GM12878 (cell line): Measurements from ENCODE around the gene JPH4. TPM values are rescaled to one million over a fixed set of nuclear protein-coding genes. Genes with fewer than 3 reads are reported as not detected.

Experiments used
- ATAC-seq: fragments of 200-7000 bp; cut with Tn5 transposase; 3 replicates; pipeline ENCODE4 v1.9.1; 2020; ENCODE audit warnings: mild to moderate bottlenecking, moderate library complexity
- BruUV-seq: library from RNA; stranded (reverse); fragments of 400-500 nt; replicated peaks from 2 replicates; lab custom pipeline; 2021; lab: Mats Ljungman, UMichigan
- CTCF ChIA-PET: fragments of 300-600 bp; sonication (Branson Sonifier 250); formaldehyde crosslinking; extraction: SDS; loops from one replicate; lab custom pipeline; 2021; ENCODE audit warnings: inconsistent platforms; lab: Yijun Ruan, JAX
- POLR2A ChIA-PET: fragments of 350-600 bp; formaldehyde crosslinking; extraction: SDS; loops from one replicate; lab custom pipeline; 2021; ENCODE audit warnings: inconsistent platforms; lab: Charles Lee
- RAD21 ChIA-PET: fragments of 300-600 bp; sonication (Branson Sonifier 250); formaldehyde crosslinking; loops from one replicate; lab custom pipeline; 2023; ENCODE audit warnings: antibody characterized with exemption; ENCODE audit not compliant: unreplicated experiment; lab: Charles Lee
- SMC1A ChIA-PET: fragments of 300-600 bp; sonication (Branson Sonifier 250); formaldehyde crosslinking; loops from one replicate; lab custom pipeline; 2023; ENCODE audit not compliant: unreplicated experiment, uncharacterized antibody; lab: Charles Lee
- DNase-seq: peaks from one replicate; pipeline ENCODE4 v3.0.0-alpha.2; 2011; ENCODE audit warnings: low read depth, low spot score
- FAIRE-seq: peaks from 3 replicates; lab custom pipeline; 2011; peaks lifted over from hg19 to GRCh38; lab: Jason Lieb, UNC
- H2AFZ ChIP-seq: 2 replicates; pipeline ENCODE4 v1.6.0; 2011; ENCODE audit warnings: low read depth, low read length, control low read depth; ENCODE audit not compliant: control insufficient read depth
- H3K27ac ChIP-seq: 2 replicates; pipeline ENCODE4 v1.5.1; 2011; ENCODE audit warnings: control low read depth; ENCODE audit not compliant: control insufficient read depth, insufficient read depth
- H3K27me3 ChIP-seq, 2 experiments: replicated peaks in 1 of 2; 2 replicates each; pipeline versions ENCODE4 v1.6.0 to v1.6.1; 2011; ENCODE audit warnings: low read length in 1 of 2; ENCODE audit not compliant: control insufficient read depth in 2 of 2, insufficient read depth in 2 of 2
- H3K36me3 ChIP-seq, 2 experiments: 2 replicates each; pipeline ENCODE4 v1.5.1; 2011; ENCODE audit warnings: low read length in 1 of 2; ENCODE audit not compliant: control insufficient read depth in 2 of 2, insufficient read depth in 2 of 2
- H3K4me1 ChIP-seq: 2 replicates; pipeline ENCODE4 v1.6.1; 2011; ENCODE audit warnings: mild to moderate bottlenecking, low read length, moderate library complexity, mixed read lengths; ENCODE audit not compliant: control insufficient read depth, insufficient read depth
- H3K4me2 ChIP-seq: 2 replicates; pipeline ENCODE4 v1.6.0; 2011; ENCODE audit warnings: control low read depth; ENCODE audit not compliant: control insufficient read depth, insufficient read depth
- H3K4me3 ChIP-seq: fragments of 200-600 bp; sonication (generic); 2 replicates; pipeline ENCODE4 v1.5.1; 2016
- H3K79me2 ChIP-seq: 2 replicates; pipeline ENCODE4 v1.6.0; 2011; ENCODE audit warnings: low read length; ENCODE audit not compliant: control insufficient read depth, insufficient read depth
- H3K9ac ChIP-seq: 2 replicates; pipeline ENCODE4 v1.8.0; 2011; ENCODE audit warnings: low read length, control low read depth, mixed read lengths; ENCODE audit not compliant: control insufficient read depth, insufficient read depth
- H3K9me3 ChIP-seq: replicated peaks from 3 replicates; pipeline ENCODE4 v1.5.1; 2011; ENCODE audit warnings: mild to moderate bottlenecking, low read length; ENCODE audit not compliant: control insufficient read depth, insufficient read depth
- H4K20me1 ChIP-seq: 2 replicates; pipeline ENCODE4 v1.6.0; 2011; ENCODE audit not compliant: control insufficient read depth, insufficient read depth
- GATAD2B ChIP-seq: fragments of 450-650 bp; conservative IDR thresholded peaks from 2 replicates; pipeline ENCODE4 v1.6.1; 2017; ENCODE audit warnings: low read depth, mild to moderate bottlenecking, moderate library complexity
- IRF4 ChIP-seq: IDR thresholded peaks from 2 replicates; pipeline ENCODE4 v1.6.1; 2011; ENCODE audit warnings: low read depth, low read length
- RELA ChIP-seq: fragments of 450-650 bp; IDR thresholded peaks from 2 replicates; pipeline ENCODE4 v1.8.0; 2014; ENCODE audit warnings: borderline replicate concordance; ENCODE audit not compliant: partially characterized antibody
- SMC3 ChIP-seq: IDR thresholded peaks from 2 replicates; pipeline ENCODE4 v1.6.1; 2011; ENCODE audit warnings: low read length, improper control_type of control experiment, borderline replicate concordance
- SUPT20H ChIP-seq: IDR thresholded peaks from 2 replicates; pipeline ENCODE4 v1.6.1; 2011; ENCODE audit warnings: low read depth, mild to moderate bottlenecking, low read length, moderate library complexity, borderline replicate concordance; ENCODE audit not compliant: control insufficient read depth
- ZZZ3 ChIP-seq: IDR thresholded peaks from 2 replicates; pipeline ENCODE4 v1.6.1; 2011; ENCODE audit warnings: low read depth; ENCODE audit not compliant: control insufficient read depth, insufficient read length
- WGBS: methylation state at CpG from one replicate; pipeline ENCODE4 v1.1.6; 2016; ENCODE audit warnings: low lambda C conversion rate; ENCODE audit not compliant: insufficient replicate concordance, insufficient coverage; ENCODE audit errors: missing lambda C conversion rate; 5-methylcytosine and 5-hydroxymethylcytosine counted together
- in situ Hi-C: fragments of 300-500 bp; cut with MboI; formaldehyde crosslinking; loops from 9 replicates; pipeline ENCODE4 v1.14.3; 2018; ENCODE audit warnings: mixed read lengths
- intact Hi-C: fragments of 100-400 bp; cut with micrococcal nuclease; formaldehyde crosslinking; loops from one replicate; pipeline ENCODE4 v1.14.2; 2022; ENCODE audit not compliant: unreplicated experiment
- polyA plus RNA-seq, 11 experiments: library from polyadenylated mRNA; depleted of rRNA in 4 of 11; unstranded in 6 of 11; stranded (reverse) in 5 of 11; fragments of >200 nt; fragmentation: Nextera tagmentation in 4 of 11; fragmentation: Illumina TruSeq in 1 of 11; extraction: Ambion mirVana in 4 of 11; extraction: Trizol in 1 of 11; gene quantifications; 1 replicate in 1 of 11; 2 replicates in 10 of 11; pipeline versions ENCODE4 v1.2.1 to v1.2.3, GENCODE V29; 2011 to 2016; ENCODE audit warnings: inconsistent platforms in 2 of 11, missing spikeins in 2 of 11, low read depth in 1 of 11
- total RNA-seq, 4 experiments: library from RNA; depleted of rRNA in 3 of 4; stranded (reverse); fragments of >200 nt in 3 of 4; fragmentation: Illumina TruSeq in 1 of 4; extraction: Trizol in 1 of 4; gene quantifications; 2 replicates each; pipeline versions ENCODE4 v1.2.1 to v1.2.3, GENCODE V29; 2013 to 2021
- TF ChIP-seq, protein P1 (sequence below): IDR thresholded peaks from 2 replicates; pipeline ENCODE4 v1.6.1; 2012; ENCODE audit warnings: low read length, inconsistent platforms
- TF ChIP-seq, protein P2 (sequence below), 3 experiments: IDR thresholded peaks in 2 of 3; conservative IDR thresholded peaks in 1 of 3; 2 replicates each; pipeline ENCODE4 v1.5.1; 2011; ENCODE audit warnings: low read depth in 3 of 3, low read length in 3 of 3, mild to moderate bottlenecking in 3 of 3, control low read depth in 2 of 3, moderate library complexity in 2 of 3, inconsistent platforms in 1 of 3, mixed read lengths in 1 of 3; ENCODE audit not compliant: control insufficient read depth in 2 of 3, insufficient read depth in 1 of 3; ENCODE audit errors: extremely low read depth in 1 of 3
- TF ChIP-seq, protein P3 (sequence below): fragments of 450-650 bp; formaldehyde crosslinking; IDR thresholded peaks from 2 replicates; pipeline ENCODE4 v1.4.0; 2020; ENCODE audit warnings: mild to moderate bottlenecking, moderate library complexity
- TF ChIP-seq, protein P4 (sequence below): fragments of 450-650 bp; IDR thresholded peaks from 2 replicates; pipeline ENCODE4 v1.6.1; 2017; ENCODE audit warnings: borderline replicate concordance

JPH4 gene
- total and polyA plus RNA-seq, 10 of the 15 experiments (the other 5 are each of a cell fraction or from before 2014, with no cell fraction given), result 0.48 to 10.3 (median 3.8) TPM

DNA sequence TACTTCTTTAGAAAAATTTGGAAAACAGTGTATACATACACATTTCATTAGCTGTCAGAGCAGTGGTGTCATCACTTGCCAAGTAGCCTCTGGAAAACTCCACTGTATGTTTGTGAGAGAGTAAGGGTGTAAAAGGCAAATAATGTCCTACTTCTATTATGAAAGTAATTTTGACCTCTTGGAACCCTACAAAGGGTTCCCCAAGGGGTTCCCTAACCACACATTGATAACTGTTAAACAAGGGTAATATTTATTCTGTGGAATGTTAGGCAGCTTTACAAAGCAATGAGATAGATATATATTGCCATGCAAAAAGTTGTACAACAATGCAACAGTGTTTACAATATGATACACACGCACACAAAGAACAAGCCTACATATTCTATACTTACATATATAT lies 38.9 kb upstream of the JPH4 start:
- DNase-seq, result no peak
- ChIA-PET RAD21 (interaction anchor here (1.4 kb wide), 1 partner anchor 28 kb away, joined by 4 read pairs; no protein-coding TSS in a partner anchor), SMC1A (interaction anchor here (1.3 kb wide), 1 partner anchor 12 kb away, joined by 4 read pairs; no protein-coding TSS in a partner anchor), POLR2A (no interaction called here), CTCF (interaction anchor here (2.8 kb wide), 1 partner anchor 15 kb away, joined by 15 read pairs; no protein-coding TSS in a partner anchor)
- H4K20me1 ChIP-seq, result no peaks in the 10 kb centered on the region
- TF ChIP-seq, protein P1, sequence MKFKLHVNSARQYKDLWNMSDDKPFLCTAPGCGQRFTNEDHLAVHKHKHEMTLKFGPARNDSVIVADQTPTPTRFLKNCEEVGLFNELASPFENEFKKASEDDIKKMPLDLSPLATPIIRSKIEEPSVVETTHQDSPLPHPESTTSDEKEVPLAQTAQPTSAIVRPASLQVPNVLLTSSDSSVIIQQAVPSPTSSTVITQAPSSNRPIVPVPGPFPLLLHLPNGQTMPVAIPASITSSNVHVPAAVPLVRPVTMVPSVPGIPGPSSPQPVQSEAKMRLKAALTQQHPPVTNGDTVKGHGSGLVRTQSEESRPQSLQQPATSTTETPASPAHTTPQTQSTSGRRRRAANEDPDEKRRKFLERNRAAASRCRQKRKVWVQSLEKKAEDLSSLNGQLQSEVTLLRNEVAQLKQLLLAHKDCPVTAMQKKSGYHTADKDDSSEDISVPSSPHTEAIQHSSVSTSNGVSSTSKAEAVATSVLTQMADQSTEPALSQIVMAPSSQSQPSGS, result no peak
- no peak for TF ChIP-seq RELA
- no peak for TF ChIP-seq GATAD2B
- no peak for TF ChIP-seq IRF4
- TF ChIP-seq, protein P2, sequence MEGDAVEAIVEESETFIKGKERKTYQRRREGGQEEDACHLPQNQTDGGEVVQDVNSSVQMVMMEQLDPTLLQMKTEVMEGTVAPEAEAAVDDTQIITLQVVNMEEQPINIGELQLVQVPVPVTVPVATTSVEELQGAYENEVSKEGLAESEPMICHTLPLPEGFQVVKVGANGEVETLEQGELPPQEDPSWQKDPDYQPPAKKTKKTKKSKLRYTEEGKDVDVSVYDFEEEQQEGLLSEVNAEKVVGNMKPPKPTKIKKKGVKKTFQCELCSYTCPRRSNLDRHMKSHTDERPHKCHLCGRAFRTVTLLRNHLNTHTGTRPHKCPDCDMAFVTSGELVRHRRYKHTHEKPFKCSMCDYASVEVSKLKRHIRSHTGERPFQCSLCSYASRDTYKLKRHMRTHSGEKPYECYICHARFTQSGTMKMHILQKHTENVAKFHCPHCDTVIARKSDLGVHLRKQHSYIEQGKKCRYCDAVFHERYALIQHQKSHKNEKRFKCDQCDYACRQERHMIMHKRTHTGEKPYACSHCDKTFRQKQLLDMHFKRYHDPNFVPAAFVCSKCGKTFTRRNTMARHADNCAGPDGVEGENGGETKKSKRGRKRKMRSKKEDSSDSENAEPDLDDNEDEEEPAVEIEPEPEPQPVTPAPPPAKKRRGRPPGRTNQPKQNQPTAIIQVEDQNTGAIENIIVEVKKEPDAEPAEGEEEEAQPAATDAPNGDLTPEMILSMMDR (IDR thresholded peaks at IDR 0.05 in 2 of 3, conservative IDR thresholded peaks at IDR 0.05 in 1 of 3; ENCODE audit: control insufficient read depth in 2 of 3, extremely low read depth in 1 of 3, insufficient read depth in 1 of 3, low read depth in 3 of 3, low read length in 3 of 3), result no peak
- TF ChIP-seq, protein P3, sequence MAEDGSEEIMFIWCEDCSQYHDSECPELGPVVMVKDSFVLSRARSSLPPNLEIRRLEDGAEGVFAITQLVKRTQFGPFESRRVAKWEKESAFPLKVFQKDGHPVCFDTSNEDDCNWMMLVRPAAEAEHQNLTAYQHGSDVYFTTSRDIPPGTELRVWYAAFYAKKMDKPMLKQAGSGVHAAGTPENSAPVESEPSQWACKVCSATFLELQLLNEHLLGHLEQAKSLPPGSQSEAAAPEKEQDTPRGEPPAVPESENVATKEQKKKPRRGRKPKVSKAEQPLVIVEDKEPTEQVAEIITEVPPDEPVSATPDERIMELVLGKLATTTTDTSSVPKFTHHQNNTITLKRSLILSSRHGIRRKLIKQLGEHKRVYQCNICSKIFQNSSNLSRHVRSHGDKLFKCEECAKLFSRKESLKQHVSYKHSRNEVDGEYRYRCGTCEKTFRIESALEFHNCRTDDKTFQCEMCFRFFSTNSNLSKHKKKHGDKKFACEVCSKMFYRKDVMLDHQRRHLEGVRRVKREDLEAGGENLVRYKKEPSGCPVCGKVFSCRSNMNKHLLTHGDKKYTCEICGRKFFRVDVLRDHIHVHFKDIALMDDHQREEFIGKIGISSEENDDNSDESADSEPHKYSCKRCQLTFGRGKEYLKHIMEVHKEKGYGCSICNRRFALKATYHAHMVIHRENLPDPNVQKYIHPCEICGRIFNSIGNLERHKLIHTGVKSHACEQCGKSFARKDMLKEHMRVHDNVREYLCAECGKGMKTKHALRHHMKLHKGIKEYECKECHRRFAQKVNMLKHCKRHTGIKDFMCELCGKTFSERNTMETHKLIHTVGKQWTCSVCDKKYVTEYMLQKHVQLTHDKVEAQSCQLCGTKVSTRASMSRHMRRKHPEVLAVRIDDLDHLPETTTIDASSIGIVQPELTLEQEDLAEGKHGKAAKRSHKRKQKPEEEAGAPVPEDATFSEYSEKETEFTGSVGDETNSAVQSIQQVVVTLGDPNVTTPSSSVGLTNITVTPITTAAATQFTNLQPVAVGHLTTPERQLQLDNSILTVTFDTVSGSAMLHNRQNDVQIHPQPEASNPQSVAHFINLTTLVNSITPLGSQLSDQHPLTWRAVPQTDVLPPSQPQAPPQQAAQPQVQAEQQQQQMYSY (CRISPR knock-in tag), result no peak
- TF ChIP-seq, protein P4, sequence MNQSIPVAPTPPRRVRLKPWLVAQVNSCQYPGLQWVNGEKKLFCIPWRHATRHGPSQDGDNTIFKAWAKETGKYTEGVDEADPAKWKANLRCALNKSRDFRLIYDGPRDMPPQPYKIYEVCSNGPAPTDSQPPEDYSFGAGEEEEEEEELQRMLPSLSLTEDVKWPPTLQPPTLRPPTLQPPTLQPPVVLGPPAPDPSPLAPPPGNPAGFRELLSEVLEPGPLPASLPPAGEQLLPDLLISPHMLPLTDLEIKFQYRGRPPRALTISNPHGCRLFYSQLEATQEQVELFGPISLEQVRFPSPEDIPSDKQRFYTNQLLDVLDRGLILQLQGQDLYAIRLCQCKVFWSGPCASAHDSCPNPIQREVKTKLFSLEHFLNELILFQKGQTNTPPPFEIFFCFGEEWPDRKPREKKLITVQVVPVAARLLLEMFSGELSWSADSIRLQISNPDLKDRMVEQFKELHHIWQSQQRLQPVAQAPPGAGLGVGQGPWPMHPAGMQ, result no peak
- no peak for TF ChIP-seq SMC3
- no peak for TF ChIP-seq SUPT20H
- no peak for TF ChIP-seq ZZZ3
- H3K9me3 ChIP-seq, result no peaks in the 10 kb centered on the region
- no peaks in the 10 kb centered on the region for H3K4me1 ChIP-seq
- no peak overlapping the region for H3K27ac ChIP-seq
- no peaks in the 10 kb centered on the region for H3K79me2 ChIP-seq
- BruUV-seq, result no TSS peak
- FAIRE-seq, result no peak
- no peaks in the 10 kb centered on the region for H3K36me3 ChIP-seq
- H3K4me3 ChIP-seq, result no peak overlapping the region
- WGBS, result 54% methylated on average over 1 of the region's 1 CpG
- H3K4me2 ChIP-seq, result no peak overlapping the region
- no peaks in the 10 kb centered on the region for H3K27me3 ChIP-seq
- intact Hi-C loops, result no loop called here
- no peak overlapping the region for H2AFZ ChIP-seq
- H3K9ac ChIP-seq, result no peak overlapping the region
- ATAC-seq, result no peak
- in situ Hi-C loops, result no loop called here
